Activated T-helper 1 cell treated with anti-CD3 and anti-CD28 coated beads, Interleukin-2, amount 50 U/mL, for 16 hours (primary cell): ENCODE measurements around the gene DCLK1.

Source experiments
- DNase-seq, 2 donors: peaks; one replicate each; pipeline ENCODE4 v3.0.0-alpha.2; 2020; ENCODE audit warnings: low read depth in 1 of 2, low spot score in 1 of 2

Gene DCLK1

GRCh38 chr13:35792021-35792420, 339.2 kb downstream of the DCLK1 start:
- no peak for DNase-seq

- DNase-seq, result no peak
Measured at GRCh38 chr13:35791184-35791851, 339.9 kb downstream of the DCLK1 start.

- no peak for DNase-seq
Measured at GRCh38 chr13:35789335-35790165, 341.6 kb downstream of the DCLK1 start.

- no peak for DNase-seq
Measured at GRCh38 chr13:35787937-35788336, 343.2 kb downstream of the DCLK1 start.

- no peak for DNase-seq
Measured at GRCh38 chr13:35785576-35786303, 345.4 kb downstream of the DCLK1 start.

GRCh38 chr13:35784286-35784951, 346.8 kb downstream of the DCLK1 start:
- no peak for DNase-seq

GRCh38 chr13:35782793-35783192, 348.4 kb downstream of the DCLK1 start:
- no peak for DNase-seq

GRCh38 chr13:35781036-35782000, 349.9 kb downstream of the DCLK1 start:
- no peak for DNase-seq

- DNase-seq, result no peak
Measured at GRCh38 chr13:35780613-35781012, 350.6 kb downstream of the DCLK1 start.

- no peak for DNase-seq
Measured at GRCh38 chr13:35771898-35772297, 359.3 kb downstream of the DCLK1 start.

- DNase-seq, result no peak
Measured at GRCh38 chr13:35770756-35771297, 360.4 kb downstream of the DCLK1 start.

- DNase-seq, result no peak
Measured at GRCh38 chr13:35769812-35770211, 361.4 kb downstream of the DCLK1 start.

- DNase-seq, result no peak
Measured at GRCh38 chr13:35768551-35768950, 362.6 kb downstream of the DCLK1 start.

- no peak for DNase-seq
Measured at GRCh38 chr13:35768073-35768472, 363.1 kb downstream of the DCLK1 start.

GRCh38 chr13:35767256-35767976, 363.8 kb downstream of the DCLK1 start:
- no peak for DNase-seq

- DNase-seq, result no peak
Measured at GRCh38 chr13:35766663-35767062, 364.5 kb downstream of the DCLK1 start.

- DNase-seq, result no peak
Measured at GRCh38 chr13:35765941-35766340, 365.2 kb downstream of the DCLK1 start.

GRCh38 chr13:35765366-35765765, 365.8 kb downstream of the DCLK1 start:
- no peak for DNase-seq

GRCh38 chr13:35764326-35765015, 366.7 kb downstream of the DCLK1 start:
- DNase-seq, result no peak
